Breast epithelium (tissue), 4 donors: ENCODE results near the gene SLC9A3. TPM values are rescaled to one million over a fixed set of nuclear protein-coding genes. Genes with fewer than 3 reads are reported as not detected.
"Not testable (repeated sequence)": the region's sequence is repeated elsewhere in the genome, so short reads cannot be mapped to it uniquely, and the experiment has no call there.

Source experiments
- DNase-seq, 2 donors: peaks; one replicate each; pipeline ENCODE4 v3.0.0-alpha.2; 2019; ENCODE audit warnings: low spot score in 2 of 2
- H3K27ac ChIP-seq, 2 donors: fragments of 200-600 bp; sonication (generic) in 1 of 2; one replicate each; pipeline ENCODE4 v1.5.1; 2016 to 2019; ENCODE audit warnings: mild to moderate bottlenecking in 1 of 2
- H3K27me3 ChIP-seq, 2 donors: fragments of 200-600 bp; sonication (generic) in 1 of 2; one replicate each; pipeline versions ENCODE4 v1.5.1 to v1.6.0; 2017 to 2019; ENCODE audit warnings: control low read depth in 1 of 2, mild to moderate bottlenecking in 1 of 2
- H3K36me3 ChIP-seq: fragments of 200-600 bp; one replicate; pipeline ENCODE4 v1.5.1; 2019
- H3K4me1 ChIP-seq, 2 donors: fragments of 200-600 bp; sonication (generic); one replicate each; pipeline ENCODE4 v1.5.1; 2016 to 2019; ENCODE audit warnings: control low read depth in 1 of 2
- H3K4me3 ChIP-seq, 3 donors: fragments of 200-600 bp; sonication (generic); 1 replicate in 2 of 3; 2 replicates in 1 of 3; pipeline ENCODE4 v1.5.1; 2016 to 2019; ENCODE audit warnings: mild to moderate bottlenecking in 3 of 3, moderate library complexity in 2 of 3
- H3K9me3 ChIP-seq, 2 donors: fragments of 200-600 bp; sonication (generic) in 1 of 2; one replicate each; pipeline ENCODE4 v1.5.1; 2016 to 2019; ENCODE audit warnings: control low read depth in 1 of 2
- CTCF ChIP-seq, 3 donors: fragments of 450-650 bp; IDR thresholded peaks; one replicate each; pipeline ENCODE4 v1.5.1; 2016 to 2017; ENCODE audit warnings: antibody characterized with exemption in 3 of 3, mild to moderate bottlenecking in 3 of 3, moderate library complexity in 3 of 3
- POLR2A ChIP-seq: fragments of 450-650 bp; IDR thresholded peaks from one replicate; pipeline ENCODE4 v1.6.1; 2016; ENCODE audit warnings: antibody characterized with exemption, mild to moderate bottlenecking, moderate library complexity
- POLR2AphosphoS5 ChIP-seq, 3 donors: sonication (generic); formaldehyde crosslinking; IDR thresholded peaks; one replicate each; pipeline ENCODE4 v1.6.1; 2017; ENCODE audit warnings: antibody characterized with exemption in 3 of 3
- intact Hi-C: fragments of 100-400 bp; cut with DNase I; formaldehyde crosslinking; loops from one replicate; pipeline ENCODE4 v1.15.1; 2023; ENCODE audit warnings: low total_unique reads
- total RNA-seq, 3 donors: library from RNA; depleted of rRNA; stranded (reverse); fragments of >200 nt; gene quantifications; one replicate each; pipeline ENCODE4 v1.1.0, GENCODE V29; 2016

The SLC9A3 gene
- total RNA-seq, 3 donors from 2014 or later: 1.1 to 5.6 (median 2.3) TPM

GRCh38 chr5:510521-510920 lies 13.7 kb downstream of the SLC9A3 start:
- H3K27me3 ChIP-seq: peaks cover 0 to 53% of the 10 kb centered on the region in 2 donors

GRCh38 chr5:509611-510185 lies 14.6 kb downstream of the SLC9A3 start:
- H3K4me3 ChIP-seq: peak overlapping the region in 2 of 3 donors; percentile 18 to 22
- peaks cover 0 to 48% of the 10 kb centered on the region in 2 donors for H3K27me3 ChIP-seq
- intact Hi-C loops: no loop called here
- H3K4me1 ChIP-seq: no peaks in the 10 kb centered on the region
- no peak for DNase-seq
- no peak overlapping the region for H3K27ac ChIP-seq
- TF ChIP-seq POLR2A: no peak
- no peak for TF ChIP-seq CTCF (IDR thresholded peaks at IDR 0.05)
- TF ChIP-seq POLR2AphosphoS5 (IDR thresholded peaks at IDR 0.05): no peak
- H3K9me3 ChIP-seq: no peaks in the 10 kb centered on the region
- no peaks in the 10 kb centered on the region for H3K36me3 ChIP-seq

More at GRCh38 chr5:510521-510920, 13.7 kb downstream of the SLC9A3 start:
- no peaks in the 10 kb centered on the region for H3K9me3 ChIP-seq
- H3K4me1 ChIP-seq: no peaks in the 10 kb centered on the region
- no peak for DNase-seq
- intact Hi-C loops: no loop called here
- H3K4me3 ChIP-seq: no peak overlapping the region
- H3K27ac ChIP-seq: no peak overlapping the region
- TF ChIP-seq CTCF (IDR thresholded peaks at IDR 0.05) (no peak), POLR2AphosphoS5 (IDR thresholded peaks at IDR 0.05) (no peak), POLR2A (no peak)
- no peaks in the 10 kb centered on the region for H3K36me3 ChIP-seq

- H3K9me3 ChIP-seq, H3K27ac ChIP-seq, H3K36me3 ChIP-seq, H3K4me3 ChIP-seq, DNase-seq, intact Hi-C loops, H3K4me1 ChIP-seq: not testable (repeated sequence)
- peaks cover 0 to 46% of the 10 kb centered on the region in 2 donors for H3K27me3 ChIP-seq
These were observed 16.2 kb downstream of the SLC9A3 start for GRCh38 chr5:507986-508575.

GRCh38 chr5:505951-506525 lies 18.2 kb downstream of the SLC9A3 start:
- Histone ChIP-seq H3K9me3 (no peaks in the 10 kb centered on the region), H3K27ac (no peak overlapping the region), H3K36me3 (no peaks in the 10 kb centered on the region), H3K27me3 (peaks cover 4 to 56% of the 10 kb centered on the region in 2 donors), H3K4me3 (no peak overlapping the region), H3K4me1 (no peaks in the 10 kb centered on the region)
- intact Hi-C loops: no loop called here
- no peak for TF ChIP-seq POLR2AphosphoS5 (IDR thresholded peaks at IDR 0.05)
- TF ChIP-seq POLR2A: no peak
- TF ChIP-seq CTCF (IDR thresholded peaks at IDR 0.05): no peak
- no peak for DNase-seq

GRCh38 chr5:504326-505154 lies 19.7 kb downstream of the SLC9A3 start:
- no peaks in the 10 kb centered on the region for H3K36me3 ChIP-seq
- H3K4me1 ChIP-seq: no peaks in the 10 kb centered on the region
- intact Hi-C loops: no loop called here
- TF ChIP-seq POLR2AphosphoS5 (IDR thresholded peaks at IDR 0.05): no peak
- no peak for TF ChIP-seq POLR2A
- no peak for TF ChIP-seq CTCF (IDR thresholded peaks at IDR 0.05)
- no peak overlapping the region for H3K4me3 ChIP-seq
- DNase-seq: no peak
- no peaks in the 10 kb centered on the region for H3K9me3 ChIP-seq
- peaks cover 4 to 60% of the 10 kb centered on the region in 2 donors for H3K27me3 ChIP-seq
- H3K27ac ChIP-seq: no peak overlapping the region
